GM19099 (cell line): ENCODE measurements around the gene MISFA.
A peak's percentile ranks its signal among the peaks of the same experiment; 100 is the strongest.

Experiments used
- POLR2A ChIP-seq: IDR thresholded peaks from 3 replicates; pipeline ENCODE4 v1.6.1; 2011; ENCODE audit warnings: low read depth; ENCODE audit not compliant: insufficient read length; ENCODE audit errors: extremely low read depth

The MISFA gene

DNA sequence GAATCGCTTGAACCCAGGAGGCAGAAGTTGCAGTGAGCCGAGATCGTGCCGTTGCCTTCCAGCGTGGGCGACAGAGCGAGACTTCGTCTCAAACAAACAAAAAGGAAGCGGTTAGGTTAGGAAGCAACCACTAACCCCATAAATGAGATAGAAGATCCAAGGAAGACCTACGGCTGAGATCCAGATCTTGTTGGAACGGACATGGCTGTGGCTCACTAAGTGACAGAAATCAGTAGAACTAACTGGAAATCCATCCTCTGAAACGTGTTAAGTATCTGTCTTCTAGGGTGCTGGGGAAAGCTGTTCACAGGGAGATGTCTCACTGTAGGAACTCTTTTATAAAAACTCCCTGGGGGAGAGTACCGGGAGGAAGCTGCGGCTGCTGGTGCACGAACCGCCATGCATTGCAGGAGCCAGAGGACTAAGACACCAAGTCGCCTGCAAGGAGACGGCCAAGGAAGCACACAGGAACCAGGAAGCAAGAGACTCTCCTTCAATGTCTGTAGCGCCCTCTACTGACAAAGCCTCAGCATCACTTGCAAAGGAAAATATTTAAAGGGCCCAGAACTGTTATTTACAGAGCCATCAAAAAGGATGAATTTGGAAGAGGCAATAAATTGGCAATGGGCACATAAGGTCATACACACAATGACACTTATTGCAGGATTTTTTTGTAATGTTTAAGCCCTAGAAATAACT is 51.4 kb downstream of the MISFA start:
- TF ChIP-seq POLR2A, result peak; percentile 50
